Measurements from ENCODE around the gene NSUN4.
"Not testable (repeated sequence)": the region's sequence is repeated elsewhere in the genome, so short reads cannot be mapped to it uniquely, and the experiment has no call there.

Gene NSUN4

DNA sequence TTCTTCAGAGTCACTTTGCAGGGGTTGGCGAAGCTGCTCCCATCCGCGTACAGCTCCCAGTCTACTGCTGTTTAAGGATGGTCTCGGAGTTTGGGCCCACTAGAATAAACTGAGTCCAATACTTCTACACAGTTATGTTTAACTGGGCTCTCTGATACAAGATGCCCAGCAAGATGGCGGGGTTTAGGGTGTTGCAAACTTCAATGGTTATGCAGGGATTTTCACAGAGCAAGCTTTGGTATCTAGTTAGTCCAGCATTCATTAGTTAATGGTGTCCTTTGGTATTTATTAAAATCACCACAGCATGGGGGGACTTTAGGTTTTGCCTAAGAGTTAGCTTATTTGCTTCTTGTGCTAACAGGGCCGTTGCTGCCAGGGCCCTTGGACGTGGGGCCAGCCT is 12.4 kb upstream of the NSUN4 start:
- DNase-seq: not testable (repeated sequence)

DNA sequence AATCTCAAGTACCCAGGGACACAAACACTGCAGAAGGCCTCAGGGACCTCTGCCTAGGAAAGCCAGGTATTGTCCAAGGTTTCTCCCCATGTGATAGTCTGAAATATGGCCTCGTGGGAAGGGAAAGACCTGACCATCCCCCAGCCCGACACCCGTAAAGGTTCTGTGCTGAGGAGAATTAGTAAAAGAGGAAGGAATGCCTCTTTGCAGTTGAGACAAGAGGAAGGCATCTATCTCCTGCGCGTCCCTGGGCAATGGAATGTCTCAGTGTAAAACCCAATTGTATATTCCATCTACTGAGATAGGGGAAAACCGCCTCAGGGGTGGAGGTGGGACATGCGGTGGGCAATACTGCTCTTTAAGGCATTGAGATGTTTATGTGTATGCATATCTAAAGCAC is 10.8 kb upstream of the NSUN4 start:
- not testable (repeated sequence) for DNase-seq

- DNase-seq: not testable (repeated sequence)
Observed at GRCh38 chr1:46330381-46330780, 10.2 kb upstream of the NSUN4 start.

DNA sequence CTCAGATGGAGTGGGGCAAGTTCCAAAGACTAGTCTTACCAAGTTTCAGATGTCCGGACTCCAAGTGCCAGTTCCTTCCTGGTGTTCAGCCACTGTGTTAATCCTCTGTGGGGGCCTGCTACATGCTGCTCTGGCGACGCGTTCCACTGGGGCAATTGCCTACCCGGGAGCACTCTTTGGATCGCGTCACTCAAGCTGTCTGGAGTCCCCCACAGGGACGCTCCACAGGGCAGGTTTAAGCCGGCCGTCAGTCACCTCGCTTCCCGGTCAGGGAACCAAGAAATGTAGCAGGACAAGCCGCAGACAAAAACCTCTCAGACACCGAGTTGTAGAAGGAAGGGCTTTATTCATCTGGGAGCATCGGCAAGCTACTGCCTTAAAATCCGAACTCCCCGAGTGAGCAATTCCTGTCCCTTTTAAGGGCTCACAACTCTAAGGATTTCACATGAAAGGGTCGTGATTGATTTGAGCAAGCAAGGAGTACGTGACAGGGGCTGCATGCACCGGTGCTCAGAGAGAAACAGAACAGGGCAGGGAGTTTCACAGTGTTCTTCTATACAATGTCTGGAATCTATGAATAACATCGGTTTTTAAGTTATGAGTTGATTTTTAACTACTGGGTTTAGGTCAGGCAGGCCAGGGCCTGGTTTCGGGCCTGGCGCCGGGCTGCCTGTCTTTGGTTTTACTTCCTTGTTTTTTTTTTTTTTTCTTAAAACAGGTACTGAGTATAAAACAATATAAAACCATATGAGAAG is 8.6 kb upstream of the NSUN4 start:
- not testable (repeated sequence) for DNase-seq

DNA sequence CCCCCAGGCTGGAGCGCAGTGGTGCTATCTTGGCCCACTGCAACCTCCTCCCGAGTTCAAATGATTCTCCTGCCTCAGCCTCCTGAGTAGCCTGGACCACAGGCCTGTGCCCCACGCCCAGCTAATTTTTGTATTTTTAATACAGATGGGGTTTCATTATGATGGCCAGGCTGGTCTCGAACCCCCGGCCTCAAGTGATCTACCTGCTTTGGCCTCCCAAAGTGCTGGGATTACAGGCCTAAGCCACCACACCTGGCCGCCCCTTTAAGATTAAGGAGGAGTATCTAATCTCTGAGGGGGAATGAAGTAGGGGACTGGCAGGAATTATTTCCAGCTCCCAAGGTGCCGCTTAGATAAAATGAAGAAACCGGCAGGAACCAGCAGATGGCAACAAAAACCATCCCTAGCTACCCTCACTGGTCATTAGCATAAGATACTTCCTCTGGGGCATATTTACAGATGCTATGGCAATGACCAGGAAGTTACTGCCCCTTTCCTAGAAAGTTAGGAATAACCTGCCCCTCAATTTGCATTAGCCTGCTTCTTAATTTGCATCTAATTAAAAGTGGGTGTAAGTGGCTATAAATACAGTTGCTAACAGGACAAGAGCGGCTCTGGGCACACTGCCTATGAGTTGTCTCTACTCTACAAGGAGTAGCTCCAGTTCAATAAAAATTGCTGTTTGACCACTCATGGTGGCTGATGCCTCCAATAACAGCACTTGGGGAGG is 7.1 kb upstream of the NSUN4 start:
- DNase-seq: no peak

DNA sequence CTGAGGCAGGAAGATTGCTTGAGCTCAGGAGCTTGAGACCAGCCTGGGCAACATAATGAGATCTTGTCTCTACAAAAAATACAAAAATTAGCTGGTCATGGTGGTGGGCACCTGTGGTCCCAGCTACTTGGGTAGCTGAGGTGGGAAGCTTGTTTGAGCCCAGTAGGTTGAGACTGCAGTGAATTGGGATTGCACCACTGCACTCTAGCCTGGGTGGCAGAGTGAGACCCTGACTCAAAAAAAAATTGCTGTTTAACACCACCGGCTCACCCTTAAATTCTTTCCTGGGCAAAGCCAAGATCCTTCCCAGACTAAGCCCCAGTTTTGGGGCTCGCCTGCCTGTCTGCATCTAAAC is 6.6 kb upstream of the NSUN4 start:
- DNase-seq: no peak

DNA sequence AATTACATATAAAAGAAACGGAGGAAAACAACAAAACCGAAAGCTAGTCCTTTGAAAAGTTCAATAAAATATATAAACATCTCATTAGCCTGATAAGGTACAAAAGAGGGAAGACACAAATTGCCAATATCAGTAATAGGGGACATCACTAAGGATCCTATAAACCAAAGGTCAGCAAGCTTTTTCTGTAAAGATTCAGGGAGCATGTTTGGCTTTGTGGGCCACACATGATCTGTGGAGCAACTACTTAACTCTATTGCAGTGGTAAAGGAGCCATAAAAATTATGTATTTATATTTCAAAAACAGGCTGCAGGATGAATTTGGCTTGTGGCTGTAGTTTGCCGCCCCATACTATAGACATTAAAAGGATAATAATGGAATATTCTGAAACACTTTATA is 5.5 kb upstream of the NSUN4 start:
- no peak for DNase-seq

- not testable (repeated sequence) for DNase-seq
Observed at GRCh38 chr1:46337409-46337808, 3.2 kb upstream of the NSUN4 start.

DNA sequence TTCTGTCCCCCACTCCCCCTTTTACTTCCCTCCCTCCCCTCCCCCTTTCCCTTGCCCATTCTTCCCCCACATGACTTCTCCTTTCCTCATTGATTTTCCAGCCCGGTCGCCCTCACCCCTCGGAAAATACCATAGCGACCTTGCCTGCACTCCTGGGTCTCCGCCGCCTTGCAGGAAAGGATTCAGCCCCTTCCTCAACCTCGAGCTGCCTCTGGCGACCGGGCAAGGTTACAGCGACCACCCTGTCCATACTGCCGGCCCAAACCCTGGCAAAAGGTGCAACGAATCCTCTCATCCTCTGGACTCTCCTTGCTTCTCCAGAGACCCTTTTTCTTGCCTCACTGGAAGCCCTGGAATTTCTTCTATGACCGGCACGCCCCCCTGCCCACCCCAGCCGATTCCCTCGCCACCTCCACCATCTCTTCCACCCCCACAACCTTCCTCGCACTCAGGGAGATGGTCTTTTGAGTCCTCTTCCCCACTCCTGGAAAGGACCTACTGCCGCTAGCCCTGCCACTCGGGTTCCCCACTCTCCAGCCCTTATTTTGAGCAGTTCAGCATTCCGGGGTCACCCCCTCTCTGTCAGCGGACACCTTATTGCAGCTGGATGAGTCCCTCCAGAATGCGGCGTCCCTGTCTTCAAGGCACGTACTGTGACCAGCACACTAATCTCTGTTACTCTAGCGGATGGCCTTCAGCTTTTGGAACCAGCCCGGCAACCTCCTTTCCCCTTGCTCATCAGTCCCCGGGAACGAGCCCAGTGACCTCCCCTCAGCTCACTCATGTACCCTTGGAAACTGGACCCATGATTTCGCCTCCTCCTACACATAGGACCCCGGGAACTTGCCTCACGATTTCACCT is 846 bp downstream of the NSUN4 start:
- DNase-seq: no peak

- DNase-seq: no peak
Observed at GRCh38 chr1:46342084-46342656, 1.6 kb downstream of the NSUN4 start.

DNA sequence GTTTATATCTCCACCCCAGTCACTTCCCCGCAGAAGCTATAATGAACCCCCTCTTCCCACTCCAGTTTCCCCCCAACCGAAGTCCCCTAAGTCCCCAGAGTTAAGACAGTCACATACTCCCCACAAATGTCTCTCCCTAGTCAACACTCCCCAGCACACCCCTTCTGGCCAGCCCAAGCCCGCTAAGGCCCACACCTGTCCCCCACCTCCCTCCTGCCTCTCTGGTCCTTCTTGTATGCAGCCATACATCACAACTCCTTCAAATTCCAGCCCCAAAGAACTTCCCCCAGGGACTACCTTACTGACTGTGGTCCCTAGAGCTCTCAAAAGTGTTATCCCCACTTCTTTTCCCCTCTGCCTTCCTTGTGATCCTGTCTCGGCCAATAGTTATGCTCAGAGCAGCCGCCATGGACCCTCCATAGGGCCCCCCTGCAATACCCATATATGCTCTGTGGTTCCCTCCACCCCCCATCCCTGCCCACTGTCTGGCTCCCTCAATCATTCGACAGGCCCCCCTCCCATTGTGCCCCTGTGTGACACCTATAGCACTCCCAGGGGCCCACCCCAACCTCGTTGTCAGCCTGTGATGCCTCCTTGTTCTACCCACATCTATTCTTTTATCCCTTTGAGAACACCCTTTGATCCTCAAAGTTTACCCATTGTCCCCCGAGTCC is 2.2 kb downstream of the NSUN4 start:
- no peak for DNase-seq

DNA sequence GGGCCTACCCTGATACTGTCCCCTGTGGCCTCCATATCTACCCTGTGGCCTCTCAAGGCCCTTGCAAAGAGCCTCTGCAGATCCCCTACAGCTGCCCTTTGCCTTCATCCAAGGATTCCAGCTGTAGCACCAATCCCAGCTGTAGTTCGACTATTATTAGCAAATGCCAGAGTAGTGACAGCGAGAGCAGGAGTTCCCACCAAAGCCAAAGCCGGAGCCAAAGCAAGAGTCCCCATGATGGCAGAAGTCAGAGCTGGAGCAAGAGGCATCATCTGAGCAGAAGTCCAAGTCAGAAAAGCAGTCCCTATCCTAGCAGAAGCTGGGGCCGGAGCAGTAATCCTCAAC is 2.7 kb downstream of the NSUN4 start:
- DNase-seq: no peak

DNA sequence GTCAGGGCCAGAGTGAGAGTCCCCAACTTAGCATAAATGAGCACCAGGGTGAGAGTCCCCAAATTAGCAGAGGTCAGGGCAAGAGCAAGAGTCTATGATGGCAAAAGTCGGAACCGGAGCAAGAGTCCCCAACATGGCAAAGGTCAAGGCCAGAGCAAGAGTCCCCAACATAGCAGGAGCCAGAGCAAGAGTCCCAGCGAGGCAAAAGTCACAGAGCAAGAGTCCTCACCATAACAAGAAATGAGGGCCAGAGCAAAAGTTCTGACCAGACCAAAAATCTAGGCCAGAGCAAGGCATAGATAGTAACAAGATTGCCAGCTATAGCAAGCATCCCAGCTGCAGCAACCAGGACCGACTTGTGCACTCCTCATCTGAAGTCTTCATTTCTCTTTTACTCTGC is 3.1 kb downstream of the NSUN4 start:
- no peak for DNase-seq

DNA sequence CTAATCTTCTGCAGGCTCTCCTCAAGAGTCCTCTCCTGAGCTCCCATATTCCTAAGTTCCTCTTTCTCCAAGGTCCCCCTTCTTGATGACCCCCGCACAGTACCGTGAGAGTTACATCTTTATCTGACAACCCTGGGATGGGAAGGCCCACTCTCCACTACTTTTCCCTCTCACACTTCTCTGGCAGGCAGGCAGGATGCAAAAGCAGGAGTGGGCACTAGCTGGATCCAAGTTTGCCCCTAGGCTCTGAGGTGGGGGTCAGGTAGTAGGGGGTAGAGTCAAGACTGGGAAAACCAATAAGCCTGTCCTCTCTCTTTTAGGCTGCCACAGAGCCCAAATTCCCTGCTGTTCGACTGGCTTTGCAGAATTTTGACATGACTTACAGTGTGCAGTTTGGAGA is 3.9 kb downstream of the NSUN4 start:
- DNase-seq: no peak

GRCh38 chr1:46345281-46345680 is 4.7 kb downstream of the NSUN4 start:
- DNase-seq: no peak

DNA sequence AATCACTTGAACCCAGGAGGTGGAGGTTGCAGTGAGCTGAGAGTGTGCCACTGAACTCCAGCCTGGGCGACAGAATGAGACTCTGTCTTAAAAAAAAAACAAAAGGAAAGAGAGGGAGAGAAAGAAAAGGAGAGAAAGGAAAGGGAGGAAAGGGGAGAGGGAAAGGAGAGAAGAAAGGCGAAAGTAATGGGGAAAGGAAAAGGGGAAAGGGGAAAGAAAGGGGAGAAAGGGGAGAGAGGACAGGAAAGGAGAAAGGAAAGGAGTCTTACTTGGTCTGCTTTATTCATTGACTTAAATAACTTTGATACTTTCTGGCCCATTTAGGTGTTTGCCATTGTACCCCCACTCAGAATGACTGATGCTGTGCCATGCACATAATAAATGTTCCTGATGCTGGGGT is 11.8 kb downstream of the NSUN4 start:
- DNase-seq: no peak

DNA sequence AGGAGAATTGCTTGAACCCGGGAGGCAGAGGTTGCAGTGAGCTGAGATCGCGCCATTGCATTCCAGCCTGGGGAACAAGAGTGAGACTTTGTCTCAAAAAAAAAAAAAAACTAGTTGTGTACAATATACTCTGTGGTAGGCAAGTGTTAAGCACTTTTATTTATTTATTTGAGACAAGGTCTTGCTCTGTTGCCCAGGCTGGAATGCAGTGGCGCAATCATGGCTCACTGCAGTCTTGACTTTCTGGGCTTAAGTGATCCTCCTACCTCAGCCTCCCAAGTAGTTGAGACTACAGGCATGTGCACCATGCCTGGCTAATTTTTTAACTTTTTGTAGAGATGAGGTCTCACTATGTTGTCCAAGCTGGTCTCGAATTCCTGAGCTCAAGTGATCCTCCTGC is 15.3 kb downstream of the NSUN4 start:
- not testable (repeated sequence) for DNase-seq

GRCh38 chr1:46362158-46362557 is 21.6 kb downstream of the NSUN4 start:
- DNase-seq: no peak

GRCh38 chr1:46363121-46363520 is 22.5 kb downstream of the NSUN4 start:
- no peak for DNase-seq

GRCh38 chr1:46364612-46365011 is 24.0 kb downstream of the NSUN4 start:
- DNase-seq: no peak

- DNase-seq: not testable (repeated sequence)
Observed at GRCh38 chr1:46365796-46366195, 25.2 kb downstream of the NSUN4 start.

- no peak for DNase-seq
Observed at GRCh38 chr1:46367072-46367471, 26.5 kb downstream of the NSUN4 start.

DNA sequence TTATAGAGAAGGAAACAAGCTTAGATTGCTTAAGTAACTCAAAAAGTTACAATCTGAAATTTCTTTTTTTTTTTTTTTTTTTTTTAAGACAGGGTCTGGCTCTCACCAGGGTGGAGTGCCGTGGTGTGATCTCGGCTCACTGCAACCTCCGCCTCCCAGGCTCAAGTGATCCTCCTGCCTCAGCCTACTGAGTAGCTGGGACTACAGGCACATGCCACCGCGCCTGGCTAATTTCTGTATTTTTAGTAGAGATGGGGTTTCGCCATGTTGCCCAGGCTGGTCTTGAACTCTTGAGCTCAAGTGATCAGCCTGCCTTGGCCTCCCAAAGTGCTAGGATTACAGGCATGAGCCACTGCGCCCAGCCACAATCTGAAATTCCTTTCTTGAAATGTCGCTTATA is 27.1 kb downstream of the NSUN4 start:
- not testable (repeated sequence) for DNase-seq
